Uterus (tissue), 4 donors: ENCODE results near the gene PCDHGA4. TPM values are rescaled to one million over a fixed set of nuclear protein-coding genes. Genes with fewer than 3 reads are reported as not detected.
"Not testable (repeated sequence)": the region's sequence is repeated elsewhere in the genome, so short reads cannot be mapped to it uniquely, and the experiment has no call there.

Source experiments
- DNase-seq, 2 donors: peaks; one replicate each; pipeline ENCODE4 v3.0.0-alpha.2; 2019 to 2020
- H3K27ac ChIP-seq, 2 donors: fragments of 200-600 bp; sonication (generic); 1 replicate in 1 of 2; 2 replicates in 1 of 2; pipeline ENCODE4 v1.5.1; 2016 to 2018
- H3K27me3 ChIP-seq, 2 donors: fragments of 200-600 bp; sonication (generic); one replicate each; pipeline ENCODE4 v1.5.1; 2018 to 2019; ENCODE audit warnings: control low read depth in 1 of 2
- H3K36me3 ChIP-seq, 2 donors: fragments of 200-600 bp; sonication (generic); one replicate each; pipeline ENCODE4 v1.5.1; 2019; ENCODE audit warnings: control low read depth in 1 of 2
- H3K4me1 ChIP-seq, 2 donors: fragments of 200-600 bp; sonication (generic); one replicate each; pipeline ENCODE4 v1.5.1; 2018 to 2019; ENCODE audit warnings: control low read depth in 1 of 2
- H3K4me3 ChIP-seq, 2 donors: fragments of 200-600 bp; sonication (generic); 1 replicate in 1 of 2; 2 replicates in 1 of 2; pipeline ENCODE4 v1.5.1; 2018 to 2019; ENCODE audit warnings: mild to moderate bottlenecking in 1 of 2
- H3K9me3 ChIP-seq, 2 donors: fragments of 200-600 bp; sonication (generic); one replicate each; pipeline ENCODE4 v1.5.1; 2019; ENCODE audit warnings: control low read depth in 1 of 2
- CTCF ChIP-seq, 4 experiments: fragments of 200-600 bp in 2 of 4; fragments of 450-650 bp in 2 of 4; sonication (generic) in 2 of 4; IDR thresholded peaks; one replicate each; pipeline ENCODE4 v1.5.1; 2016 to 2019; ENCODE audit warnings: antibody characterized with exemption in 4 of 4, mild to moderate bottlenecking in 2 of 4, moderate library complexity in 1 of 4
- POLR2A ChIP-seq, 2 donors: fragments of 450-650 bp; IDR thresholded peaks; one replicate each; pipeline ENCODE4 v1.6.1; 2016; ENCODE audit warnings: antibody characterized with exemption in 2 of 2, mild to moderate bottlenecking in 1 of 2, moderate library complexity in 1 of 2
- intact Hi-C: fragments of 100-400 bp; cut with DNase I; formaldehyde crosslinking; loops from one replicate; pipeline ENCODE4 v1.15.1; 2023; ENCODE audit warnings: low total_unique reads
- total RNA-seq, 4 donors: library from RNA; depleted of rRNA in 3 of 4; stranded (reverse); fragments of >200 nt in 3 of 4; gene quantifications; one replicate each; pipeline versions ENCODE4 v1.1.0 to v1.2.4, GENCODE V29; 2014 to 2023
- donor health status: DM: yes; HTN: yes; CAD: no.

The PCDHGA4 gene
- total RNA-seq, 4 donors from 2014 or later = 0.59 to 16.1 (median 8.7) TPM

GRCh38 chr5:141389153-141390042, 34.6 kb downstream of the PCDHGA4 start:
- TF ChIP-seq CTCF (IDR thresholded peaks at IDR 0.05) = no peak
- TF ChIP-seq POLR2A (IDR thresholded peaks at IDR 0.05) = no peak
- Histone ChIP-seq H3K27me3 (no peaks in the 10 kb centered on the region), H3K4me1 (no peaks in the 10 kb centered on the region), H3K4me3 (no peak overlapping the region), H3K9me3 (peaks cover 0 to 86% of the 10 kb centered on the region in 2 donors), H3K27ac (no peak overlapping the region), H3K36me3 (no peaks in the 10 kb centered on the region)
- DNase-seq = no peak
- intact Hi-C loops = no loop called here

- Histone ChIP-seq H3K4me3 (no peak within 1 kb of the TSS), H3K9me3 (peaks cover 0 to 82% of the 10 kb centered on the region in 2 donors)
Measured at GRCh38 chr5:141392429-141393198, 37.8 kb downstream of the PCDHGA4 start, which contains the start of gene PCDHGA8. Gene PCDHGA8 (plus strand): TSS chr5:141392633. CDS start chr5:141392814, 181 bp downstream.

GRCh38 chr5:141393267-141393666, 38.4 kb downstream of the PCDHGA4 start:
- intact Hi-C loops = no loop called here
- Histone ChIP-seq H3K4me3 (no peak overlapping the region), H3K9me3 (peaks cover 0 to 84% of the 10 kb centered on the region in 2 donors), H3K27ac (no peak overlapping the region), H3K4me1 (no peaks in the 10 kb centered on the region), H3K27me3 (no peaks in the 10 kb centered on the region), H3K36me3 (no peaks in the 10 kb centered on the region)
- TF ChIP-seq POLR2A (IDR thresholded peaks at IDR 0.05) = no peak
- TF ChIP-seq CTCF (IDR thresholded peaks at IDR 0.05) = no peak
- DNase-seq = no peak

More at GRCh38 chr5:141392429-141393198, 37.8 kb downstream of the PCDHGA4 start, which contains the start of gene PCDHGA8:
- Histone ChIP-seq H3K36me3 (no peaks in the 10 kb centered on the region), H3K4me1 (no peaks in the 10 kb centered on the region), H3K27ac (no peak within 1 kb of the TSS), H3K27me3 (no peaks in the 10 kb centered on the region)
- no peak for DNase-seq
- intact Hi-C loops = no loop called here
- TF ChIP-seq CTCF (IDR thresholded peaks at IDR 0.05) = no peak
- no peak for TF ChIP-seq POLR2A (IDR thresholded peaks at IDR 0.05)

GRCh38 chr5:141394401-141395187, 39.8 kb downstream of the PCDHGA4 start:
- intact Hi-C loops, DNase-seq, H3K4me3 ChIP-seq: not testable (repeated sequence)

More at GRCh38 chr5:141394401-141395187, 39.8 kb downstream of the PCDHGA4 start:
- not testable (repeated sequence) for H3K36me3 ChIP-seq, H3K27ac ChIP-seq, H3K4me1 ChIP-seq, H3K27me3 ChIP-seq
- H3K9me3 ChIP-seq = peaks cover 0 to 81% of the 10 kb centered on the region in 2 donors
